Measurements from ENCODE around the gene DNAAF1. TPM values are rescaled to one million over a fixed set of nuclear protein-coding genes. Genes with fewer than 3 reads are reported as not detected.

Gene DNAAF1
- total and polyA plus RNA-seq, 2 donors (not counting 3 experiments of a cell fraction or from before 2014, with no cell fraction given) = 0.01 TPM; not detected in 1

DNA sequence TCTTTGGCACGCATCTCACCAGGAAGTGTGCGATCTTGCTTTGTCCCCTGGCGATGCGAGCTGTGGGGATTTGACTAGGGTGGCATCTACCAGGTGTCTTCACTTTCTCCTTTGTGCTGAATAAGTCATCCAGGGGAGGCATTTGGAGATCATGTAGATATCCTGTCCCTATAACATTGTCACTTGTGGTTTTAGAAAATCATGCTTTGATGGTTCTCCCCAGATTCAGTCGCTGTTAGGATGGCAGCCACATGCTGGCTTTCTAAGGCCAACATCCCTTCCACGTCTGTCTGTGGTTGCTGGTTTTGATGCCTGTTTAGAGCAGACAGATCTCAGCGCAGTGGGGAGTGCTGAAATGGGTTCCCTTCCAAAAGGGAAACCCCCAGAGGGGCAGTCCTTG, 48.4 kb downstream of the DNAAF1 start:
- no TSS peak for BruUV-seq (replicated peaks)
- no peaks in the 10 kb centered on the region for H3K9me1 ChIP-seq (replicated peaks; ENCODE audit: control insufficient read depth, extremely low read depth, insufficient read depth, low read length)
- intact Hi-C loops (cut with micrococcal nuclease) (no loop called here), dilution Hi-C loops (cut with MboI; ENCODE audit: extremely low pct_ligation_motif_present, low sequenced_read_pairs) (no loop called here)
- H3K79me2 ChIP-seq (ENCODE audit: control insufficient read depth, insufficient read depth, low read length) = no peaks in the 10 kb centered on the region
- no peak for TF ChIP-seq GATA2 (IDR thresholded peaks at IDR 0.05; ENCODE audit: insufficient read depth, insufficient read length, low read depth, low read length)
- no peak for TF ChIP-seq POLR2AphosphoS5 (IDR thresholded peaks at IDR 0.05; ENCODE audit: insufficient read depth, low read depth, low read length)
- no peak for TF ChIP-seq FOS (IDR thresholded peaks at IDR 0.05; ENCODE audit: borderline replicate concordance, insufficient read depth, low read length)
- TF ChIP-seq, protein P1, sequence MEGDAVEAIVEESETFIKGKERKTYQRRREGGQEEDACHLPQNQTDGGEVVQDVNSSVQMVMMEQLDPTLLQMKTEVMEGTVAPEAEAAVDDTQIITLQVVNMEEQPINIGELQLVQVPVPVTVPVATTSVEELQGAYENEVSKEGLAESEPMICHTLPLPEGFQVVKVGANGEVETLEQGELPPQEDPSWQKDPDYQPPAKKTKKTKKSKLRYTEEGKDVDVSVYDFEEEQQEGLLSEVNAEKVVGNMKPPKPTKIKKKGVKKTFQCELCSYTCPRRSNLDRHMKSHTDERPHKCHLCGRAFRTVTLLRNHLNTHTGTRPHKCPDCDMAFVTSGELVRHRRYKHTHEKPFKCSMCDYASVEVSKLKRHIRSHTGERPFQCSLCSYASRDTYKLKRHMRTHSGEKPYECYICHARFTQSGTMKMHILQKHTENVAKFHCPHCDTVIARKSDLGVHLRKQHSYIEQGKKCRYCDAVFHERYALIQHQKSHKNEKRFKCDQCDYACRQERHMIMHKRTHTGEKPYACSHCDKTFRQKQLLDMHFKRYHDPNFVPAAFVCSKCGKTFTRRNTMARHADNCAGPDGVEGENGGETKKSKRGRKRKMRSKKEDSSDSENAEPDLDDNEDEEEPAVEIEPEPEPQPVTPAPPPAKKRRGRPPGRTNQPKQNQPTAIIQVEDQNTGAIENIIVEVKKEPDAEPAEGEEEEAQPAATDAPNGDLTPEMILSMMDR (IDR thresholded peaks at IDR 0.05; ENCODE audit: extremely low read depth in 1 of 2, insufficient read depth in 1 of 2, low read depth in 1 of 2, low read length in 2 of 2) = no peak
- no peak for TF ChIP-seq EZH2 (IDR thresholded peaks at IDR 0.05; ENCODE audit: borderline replicate concordance, low read depth, low read length, severe bottlenecking)
- no peak for TF ChIP-seq MYC (IDR thresholded peaks at IDR 0.05; ENCODE audit: low read depth, low read length)
- no peak for TF ChIP-seq POLR2A (IDR thresholded peaks at IDR 0.05; ENCODE audit: low read depth, low read length)
- TF ChIP-seq JUN (IDR thresholded peaks at IDR 0.05; ENCODE audit: borderline replicate concordance, insufficient read depth, insufficient read length, low read depth) = no peak
- TF ChIP-seq, protein P2, sequence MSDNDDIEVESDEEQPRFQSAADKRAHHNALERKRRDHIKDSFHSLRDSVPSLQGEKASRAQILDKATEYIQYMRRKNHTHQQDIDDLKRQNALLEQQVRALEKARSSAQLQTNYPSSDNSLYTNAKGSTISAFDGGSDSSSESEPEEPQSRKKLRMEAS (IDR thresholded peaks at IDR 0.05; ENCODE audit: insufficient read depth, insufficient read length) = no peak
- H4K20me1 ChIP-seq (replicated peaks; ENCODE audit: control insufficient read depth, extremely low read depth, insufficient read depth, low read length) = no peaks in the 10 kb centered on the region
- no peaks in the 10 kb centered on the region for H3K27me3 ChIP-seq (ENCODE audit: control insufficient read depth in 2 of 2, insufficient read depth in 2 of 2, low read length in 2 of 2)
- no peak overlapping the region for H3K4me3 ChIP-seq (replicated peaks in 1 of 3; ENCODE audit: insufficient read depth in 1 of 3, low read depth in 1 of 3, low read length in 3 of 3)
- H3K4me2 ChIP-seq (ENCODE audit: insufficient read depth, low read length) = no peak overlapping the region
- POLR2A ChIA-PET = no interaction called here
- CTCF ChIA-PET = no interaction called here
- H3K9me3 ChIP-seq (replicated peaks; ENCODE audit: control insufficient read depth, insufficient read depth, low read length) = no peaks in the 10 kb centered on the region
- H3K36me3 ChIP-seq (ENCODE audit: control insufficient read depth in 2 of 2, extremely low read depth in 1 of 2, insufficient read depth in 2 of 2, low read length in 2 of 2) = no peaks in the 10 kb centered on the region
- H3K4me1 ChIP-seq (ENCODE audit: control insufficient read depth, extremely low read depth, insufficient read depth, low read length) = no peaks in the 10 kb centered on the region
- no peak for DNase-seq (ENCODE audit: low read depth, low spot score)
- H3K9ac ChIP-seq (replicated peaks; ENCODE audit: extremely low read depth, insufficient read depth, low read length) = no peak overlapping the region
- no peak for FAIRE-seq
- H3K27ac ChIP-seq (ENCODE audit: insufficient read depth, low read depth, low read length) = no peak overlapping the region
- no peak overlapping the region for H2AFZ ChIP-seq (ENCODE audit: low read depth, low read length)
